ENCODE measurements around the gene STYXL1.

STYXL1 gene

GRCh38 chr7:75950111-75950681 lies 97.6 kb downstream of the STYXL1 start:
- DNase-seq, result no peak

- no peak for DNase-seq
Measured at GRCh38 chr7:75948179-75948578, 99.6 kb downstream of the STYXL1 start.

Data from activated gamma-delta T cell treated with Interleukin-2 at 50 U/mL for 16 hours (primary cell).